A549 (cell line): ENCODE data around the gene SLC5A3. TPM values are rescaled to one million over a fixed set of nuclear protein-coding genes. Genes with fewer than 3 reads are reported as not detected.
A peak's percentile ranks its signal among the peaks of the same experiment; 100 is the strongest.

Experiments used
- ATAC-seq, 2 experiments: fragments of 200-7000 bp in 1 of 2; fragments of >200 bp in 1 of 2; cut with Nextera tagmentation in 1 of 2; cut with Tn5 transposase in 1 of 2; 3 replicates each; pipeline versions ENCODE4 v1.8.0 to v1.9.1; 2018 to 2020; ENCODE audit warnings: mild to moderate bottlenecking in 1 of 2, moderate library complexity in 1 of 2
- CTCF ChIA-PET: fragments of 300-600 bp; sonication (Branson Sonifier 250); formaldehyde crosslinking; extraction: SDS; loops from one replicate; lab custom pipeline; 2021; ENCODE audit warnings: antibody characterized with exemption, inconsistent platforms; lab: Yijun Ruan, JAX
- POLR2A ChIA-PET: fragments of 350-600 bp; formaldehyde crosslinking; extraction: SDS; loops from one replicate; lab custom pipeline; 2021; ENCODE audit warnings: antibody characterized with exemption, inconsistent platforms; lab: Yijun Ruan, JAX
- DNase-seq, 2 experiments: peaks; one replicate each; pipeline versions ENCODE4 v3.0.0 to v3.0.0-alpha.2; 2011 to 2016; ENCODE audit warnings: low read depth in 1 of 2, low spot score in 1 of 2
- FAIRE-seq: peaks from 2 replicates; lab custom pipeline; 2011; peaks lifted over from hg19 to GRCh38; lab: Jason Lieb, UNC
- H3K27ac ChIP-seq, 2 experiments: fragments of >200 bp; sonication (Bioruptor Twin); formaldehyde crosslinking; 3 replicates each; pipeline ENCODE4 v1.5.1; 2016 to 2017
- H3K4me1 ChIP-seq: fragments of >200 bp; sonication (Bioruptor Twin); formaldehyde crosslinking; 3 replicates; pipeline ENCODE4 v1.6.1; 2016
- H3K4me2 ChIP-seq: fragments of >200 bp; sonication (Bioruptor Twin); formaldehyde crosslinking; 3 replicates; pipeline ENCODE4 v1.6.1; 2016
- H3K4me3 ChIP-seq: fragments of >200 bp; sonication (Bioruptor Twin); formaldehyde crosslinking; 3 replicates; pipeline ENCODE4 v1.5.1; 2016
- H3K9me3 ChIP-seq: fragments of >200 bp; sonication (Bioruptor Twin); formaldehyde crosslinking; 3 replicates; pipeline ENCODE4 v1.6.1; 2016
- ATOH8 ChIP-seq: fragments of 250-450 bp; sonication (Bioruptor Pico); IDR thresholded peaks from 2 replicates; pipeline ENCODE4 v1.5.0; 2020; ENCODE audit warnings: low read depth, mild to moderate bottlenecking, moderate library complexity
- CBX8 ChIP-seq: fragments of 200-600 bp; sonication (generic); IDR thresholded peaks from 2 replicates; pipeline ENCODE4 v1.6.1; 2016
- CEBPB ChIP-seq, 2 experiments: fragments of >200 bp in 1 of 2; sonication (Bioruptor Twin) in 1 of 2; formaldehyde crosslinking in 1 of 2; IDR thresholded peaks; 2 replicates each; pipeline ENCODE4 v1.6.1; 2012 to 2016
- CHD2 ChIP-seq: fragments of 150-350 bp; IDR thresholded peaks from 2 replicates; pipeline ENCODE4 v1.6.1; 2014; ENCODE audit warnings: low read length; ENCODE audit not compliant: partially characterized antibody
- ESRRA ChIP-seq: fragments of 150-350 bp; IDR thresholded peaks from 2 replicates; pipeline ENCODE4 v1.6.1; 2014; ENCODE audit warnings: mild to moderate bottlenecking, low read length, borderline replicate concordance
- FOSB ChIP-seq: fragments of 250-450 bp; sonication (Bioruptor Pico); IDR thresholded peaks from 2 replicates; pipeline ENCODE4 v1.5.0; 2020; ENCODE audit warnings: mild to moderate bottlenecking, moderate library complexity
- GATA3 ChIP-seq: IDR thresholded peaks from 2 replicates; pipeline ENCODE4 v1.6.1; 2012; ENCODE audit warnings: borderline replicate concordance
- HDAC2 ChIP-seq: fragments of 200-600 bp; sonication (generic); IDR thresholded peaks from 2 replicates; pipeline ENCODE4 v1.6.1; 2016
- HOXA7 ChIP-seq: fragments of 250-450 bp; sonication (Bioruptor Pico); IDR thresholded peaks from 2 replicates; pipeline ENCODE4 v1.5.0; 2020; ENCODE audit warnings: mild to moderate bottlenecking, moderate library complexity
- HOXB5 ChIP-seq: fragments of 250-450 bp; sonication (Bioruptor Pico); IDR thresholded peaks from 2 replicates; pipeline ENCODE4 v1.5.0; 2020; ENCODE audit warnings: mild to moderate bottlenecking, moderate library complexity
- JUN ChIP-seq, 2 experiments: fragments of >200 bp; sonication (Bioruptor Twin); formaldehyde crosslinking; IDR thresholded peaks; 2 replicates in 1 of 2; 3 replicates in 1 of 2; pipeline ENCODE4 v1.6.1; 2016 to 2017
- JUNB ChIP-seq: fragments of >200 bp; sonication (Bioruptor Twin); formaldehyde crosslinking; IDR thresholded peaks from 2 replicates; pipeline ENCODE4 v1.6.1; 2016
- MAZ ChIP-seq: fragments of 150-350 bp; IDR thresholded peaks from 2 replicates; pipeline ENCODE4 v1.6.1; 2014; ENCODE audit warnings: antibody characterized with exemption, low read depth, low read length, borderline replicate concordance
- MYC ChIP-seq: IDR thresholded peaks from 2 replicates; pipeline ENCODE4 v1.6.1; 2012; ENCODE audit warnings: mild to moderate bottlenecking, inconsistent platforms, low read length, improper control_type of control experiment, borderline replicate concordance
- NFE2L2 ChIP-seq: fragments of 150-350 bp; conservative IDR thresholded peaks from 2 replicates; pipeline ENCODE4 v1.6.1; 2014; ENCODE audit warnings: low read length
- PBX3 ChIP-seq: IDR thresholded peaks from 2 replicates; pipeline ENCODE4 v1.6.1; 2012
- PHF8 ChIP-seq: fragments of 200-600 bp; sonication (generic); IDR thresholded peaks from 2 replicates; pipeline ENCODE4 v1.6.1; 2016; ENCODE audit warnings: low read depth, mild to moderate bottlenecking, antibody characterized with exemption, moderate library complexity, borderline replicate concordance
- REST ChIP-seq: fragments of 200-600 bp; sonication (generic); IDR thresholded peaks from 2 replicates; pipeline ENCODE4 v1.6.1; 2016; ENCODE audit warnings: antibody characterized with exemption, mild to moderate bottlenecking, moderate library complexity
- RFX5 ChIP-seq: fragments of 450-650 bp; IDR thresholded peaks from 2 replicates; pipeline ENCODE4 v1.7.1; 2014; ENCODE audit warnings: antibody characterized with exemption, mild to moderate bottlenecking, moderate library complexity
- SMC3 ChIP-seq: fragments of >200 bp; sonication (Bioruptor Twin); formaldehyde crosslinking; IDR thresholded peaks from 3 replicates; pipeline ENCODE4 v1.6.1; 2018; ENCODE audit warnings: inconsistent platforms
- TP53 ChIP-seq: fragments of 250-450 bp; sonication (Bioruptor Pico); IDR thresholded peaks from 2 replicates; pipeline ENCODE4 v1.5.0; 2021; ENCODE audit warnings: mild to moderate bottlenecking, moderate library complexity
- ZC3H11A ChIP-seq: fragments of 450-650 bp; IDR thresholded peaks from 2 replicates; pipeline ENCODE4 v1.6.1; 2014; ENCODE audit warnings: antibody characterized with exemption, mild to moderate bottlenecking
- ZFP36 ChIP-seq: fragments of 450-650 bp; IDR thresholded peaks from 2 replicates; pipeline ENCODE4 v1.6.1; 2014; ENCODE audit warnings: borderline replicate concordance; ENCODE audit not compliant: partially characterized antibody
- ZNF302 ChIP-seq: fragments of 250-450 bp; sonication (Bioruptor Pico); IDR thresholded peaks from 2 replicates; pipeline ENCODE4 v1.9.0; 2021; ENCODE audit warnings: inconsistent platforms, mild to moderate bottlenecking, moderate library complexity
- ZSCAN20 ChIP-seq: fragments of 250-450 bp; sonication (Bioruptor Pico); IDR thresholded peaks from 2 replicates; pipeline ENCODE4 v1.8.0; 2022; ENCODE audit warnings: mild to moderate bottlenecking, moderate library complexity
- WGBS: methylation state at CpG from one replicate; pipeline ENCODE4 v1.1.6; 2017; ENCODE audit errors: missing lambda C conversion rate; 5-methylcytosine and 5-hydroxymethylcytosine counted together
- polyA plus RNA-seq, 4 experiments: library from polyadenylated mRNA; depleted of rRNA in 3 of 4; stranded (reverse); fragments of >200 nt; fragmentation: RNase III in 1 of 4; extraction: RNeasy Plus Mini Kit Qiagen cat#74134 plus additional on column Dnase treatment in 1 of 4; gene quantifications; 2 replicates in 3 of 4; 3 replicates in 1 of 4; pipeline ENCODE4 v1.2.3, GENCODE V29; 2011 to 2017

Gene SLC5A3
- polyA plus RNA-seq, 2 of the 4 experiments (the other 2 are of a cell fraction), result 7.2 to 7.7 TPM

GRCh38 chr21:34075091-34075425 is 1.7 kb downstream of the SLC5A3 start:
- no peak overlapping the region for H3K27ac ChIP-seq
- POLR2A ChIA-PET, result no interaction called here

DNA sequence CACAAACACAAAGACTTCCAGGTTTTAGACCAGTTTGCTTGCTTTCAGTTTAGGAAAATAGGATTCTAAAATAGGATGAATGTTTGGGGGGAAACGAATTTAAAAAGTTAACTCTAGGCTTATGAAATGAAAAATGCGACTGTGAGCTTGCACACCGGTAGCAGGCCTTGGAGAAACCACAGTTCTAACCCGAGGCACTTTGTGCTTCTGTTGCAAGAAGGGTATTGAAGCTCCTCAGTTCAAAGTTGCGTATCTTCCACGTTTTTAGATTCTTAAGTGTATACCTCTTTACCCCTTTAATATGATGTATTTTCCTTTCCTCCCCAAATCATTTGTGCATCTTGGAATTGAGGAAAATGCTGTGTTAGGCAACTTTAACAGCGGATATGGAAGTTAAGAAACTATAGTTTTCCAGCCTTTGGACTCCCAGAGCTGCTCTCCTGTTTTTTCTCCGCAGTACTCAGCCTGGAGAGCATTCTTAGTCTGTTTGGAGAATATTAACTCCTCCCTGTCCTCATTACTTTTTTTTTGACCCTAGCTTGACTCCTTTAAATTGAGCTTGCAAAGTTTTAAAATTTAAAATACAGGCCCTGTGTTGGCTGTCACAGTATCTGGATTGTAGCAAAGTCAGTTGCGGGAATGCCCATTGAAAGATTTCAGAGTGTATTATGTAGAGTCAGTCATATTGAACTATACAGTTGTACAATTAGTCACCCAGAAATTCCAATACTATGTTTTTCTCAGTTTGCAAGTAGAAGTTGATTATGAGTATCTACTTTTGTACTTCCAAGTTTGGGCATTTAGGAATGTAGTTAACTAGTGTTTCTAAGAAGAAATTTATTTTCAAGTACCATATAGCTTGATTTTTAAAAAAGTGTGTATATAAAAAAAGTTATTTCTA is 2.6 kb downstream of the SLC5A3 start:
- Histone ChIP-seq H3K9me3 (no peaks in the 10 kb centered on the region), H3K4me1 (peaks cover 24% of the 10 kb centered on the region), H3K4me3 (no peak overlapping the region), H3K4me2 (peak overlapping the region; percentile 84), H3K27ac (no peak overlapping the region)
- TF ChIP-seq HOXA7 (CRISPR knock-in tag) (no peak), ZNF302 (CRISPR knock-in tag) (no peak), PBX3 (no peak), ATOH8 (no peak), HDAC2 (no peak), MYC (no peak), TP53 (CRISPR knock-in tag) (no peak)
- ChIA-PET CTCF (interaction anchor here (1.6 to 4.9 kb wide), 2 partner anchors 126 to 152 kb away, joined by 5 to 20 read pairs; no protein-coding TSS in a partner anchor), POLR2A (no interaction called here)
- ATAC-seq (no peak), FAIRE-seq (no peak), DNase-seq (no peak)
- 84% methylated on average over 9 of the region's 9 CpGs for WGBS

More at GRCh38 chr21:34075091-34075425, 1.7 kb downstream of the SLC5A3 start:
- DNase-seq, result no peak
- peak overlapping the region; percentile 98; the same call in 2 of the 3 replicates for H3K4me3 ChIP-seq
- H3K4me2 ChIP-seq, result peak overlapping the region; percentile 84
- FAIRE-seq, result no peak
- ATAC-seq, result no peak
- TF ChIP-seq ZNF302 (CRISPR knock-in tag), result no peak
- TF ChIP-seq ZC3H11A, result no peak
- no peak for TF ChIP-seq FOSB (CRISPR knock-in tag)
- no peaks in the 10 kb centered on the region for H3K9me3 ChIP-seq
- peaks cover 21% of the 10 kb centered on the region for H3K4me1 ChIP-seq
- 88% methylated on average over 2 of the region's 2 CpGs for WGBS
- CTCF ChIA-PET, result interaction anchor here (1.2 to 1.6 kb wide), 3 partner anchors 11 to 151 kb away, joined by 3 to 5 read pairs (median 4); no protein-coding TSS in a partner anchor

GRCh38 chr21:34076835-34077234 is 3.5 kb downstream of the SLC5A3 start:
- ChIA-PET CTCF (interaction anchor here (4.9 kb wide), 1 partner anchor 153 kb away, joined by 20 read pairs; no protein-coding TSS in a partner anchor), POLR2A (no interaction called here)
- DNase-seq (no peak), FAIRE-seq (no peak), ATAC-seq (no peak)
- 96% methylated on average over 1 of the region's 1 CpG for whole genome bisulfite sequencing
- H3K27ac ChIP-seq, result no peak overlapping the region
- peaks cover 24% of the 10 kb centered on the region for H3K4me1 ChIP-seq
- H3K4me2 ChIP-seq, result no peak overlapping the region
- no peak overlapping the region for H3K4me3 ChIP-seq
- TF ChIP-seq NFE2L2, result no peak
- TF ChIP-seq JUN (IDR thresholded peaks at IDR 0.05), result no peak
- no peak for TF ChIP-seq SMC3
- TF ChIP-seq HOXB5 (CRISPR knock-in tag), result no peak
- TF ChIP-seq GATA3, result no peak
- TF ChIP-seq ESRRA, result no peak
- no peak for TF ChIP-seq CEBPB (IDR thresholded peaks at IDR 0.05)
- no peak for TF ChIP-seq CBX8
- TF ChIP-seq RFX5, result no peak
- no peak for TF ChIP-seq JUNB
- no peak for TF ChIP-seq ZFP36
- TF ChIP-seq MAZ, result no peak
- TF ChIP-seq ZSCAN20 (CRISPR knock-in tag), result no peak
- no peak for TF ChIP-seq CHD2
- TF ChIP-seq REST, result no peak
- no peak for TF ChIP-seq PHF8
- no peak for TF ChIP-seq ZNF302 (CRISPR knock-in tag)
- no peaks in the 10 kb centered on the region for H3K9me3 ChIP-seq
